Naive thymus-derived CD4-positive, alpha-beta T cell (primary cell): ENCODE data around the gene TMEM132D. TPM values are rescaled to one million over a fixed set of nuclear protein-coding genes. Genes with fewer than 3 reads are reported as not detected.

ENCODE experiments used
- ATAC-seq: fragments of 150-1000 bp; cut with Tn5 transposase; 2 replicates; pipeline ENCODE4 v1.10.0; 2021; ENCODE audit warnings: mild to moderate bottlenecking, moderate library complexity
- CTCF ChIA-PET: fragments of 350-600 bp; sonication (Branson Sonifier 250); formaldehyde crosslinking; loops from one replicate; lab custom pipeline; 2021; ENCODE audit warnings: antibody characterized with exemption; lab: Charles Lee
- POLR2A ChIA-PET: fragments of 350-600 bp; sonication (Branson Sonifier 250); formaldehyde crosslinking; loops from one replicate; lab custom pipeline; 2021; ENCODE audit warnings: antibody characterized with exemption, inconsistent platforms; lab: Charles Lee
- DNase-seq, 9 donors: peaks; one replicate each; pipeline versions ENCODE4 v3.0.0 to v3.0.0-alpha.2; 2020 to 2022; ENCODE audit warnings: mixed read lengths in 1 of 9
- H3K27ac ChIP-seq: one replicate; pipeline ENCODE4 v1.7.0; 2013; ENCODE audit warnings: mild to moderate bottlenecking, low read depth, low read length, moderate library complexity
- H3K27me3 ChIP-seq, 2 donors: one replicate each; pipeline ENCODE4 v1.7.0; 2013; ENCODE audit warnings: low read length in 2 of 2, mild to moderate bottlenecking in 2 of 2, moderate library complexity in 2 of 2; ENCODE audit not compliant: control insufficient read depth in 2 of 2, insufficient read depth in 2 of 2
- H3K36me3 ChIP-seq, 3 experiments: 1 replicate in 2 of 3; 2 replicates in 1 of 3; pipeline ENCODE4 v1.7.0; 2013; ENCODE audit warnings: low read length in 3 of 3, mild to moderate bottlenecking in 3 of 3, moderate library complexity in 1 of 3; ENCODE audit not compliant: insufficient read depth in 3 of 3, control insufficient read depth in 2 of 3
- H3K4me1 ChIP-seq, 2 donors: one replicate each; pipeline ENCODE4 v1.7.0; 2013; ENCODE audit warnings: low read length in 2 of 2, mild to moderate bottlenecking in 2 of 2, moderate library complexity in 1 of 2; ENCODE audit not compliant: control insufficient read depth in 2 of 2, insufficient read depth in 2 of 2
- H3K4me3 ChIP-seq: 2 replicates; pipeline ENCODE4 v1.7.0; 2013; ENCODE audit warnings: mild to moderate bottlenecking, low read length
- H3K9me3 ChIP-seq, 3 experiments: 1 replicate in 2 of 3; 2 replicates in 1 of 3; pipeline ENCODE4 v1.7.0; 2013; ENCODE audit warnings: low read length in 3 of 3; ENCODE audit not compliant: control insufficient read depth in 2 of 3
- H3K27ac Mint-ChIP-seq, 9 donors: one replicate each; pipeline ENCODE4 v1.8.0; 2020 to 2022; ENCODE audit warnings: mixed read lengths in 9 of 9, mild to moderate bottlenecking in 8 of 9, moderate library complexity in 5 of 9, inconsistent platforms in 2 of 9
- H3K27me3 Mint-ChIP-seq, 5 donors: one replicate each; pipeline ENCODE4 v1.8.0; 2021 to 2022; ENCODE audit warnings: mixed read lengths in 5 of 5, mild to moderate bottlenecking in 1 of 5
- H3K36me3 Mint-ChIP-seq, 5 donors: one replicate each; pipeline ENCODE4 v1.8.0; 2020 to 2022; ENCODE audit warnings: mixed read lengths in 5 of 5, mild to moderate bottlenecking in 3 of 5, inconsistent platforms in 1 of 5
- H3K4me1 Mint-ChIP-seq, 7 donors: one replicate each; pipeline ENCODE4 v1.8.0; 2020 to 2022; ENCODE audit warnings: mixed read lengths in 7 of 7, mild to moderate bottlenecking in 3 of 7, inconsistent platforms in 1 of 7
- H3K4me3 Mint-ChIP-seq, 10 donors: one replicate each; pipeline ENCODE4 v1.8.0; 2020 to 2022; ENCODE audit warnings: mild to moderate bottlenecking in 10 of 10, mixed read lengths in 10 of 10, moderate library complexity in 6 of 10, inconsistent platforms in 2 of 10
- H3K9me3 Mint-ChIP-seq, 11 donors: one replicate each; pipeline ENCODE4 v1.8.0; 2020 to 2022; ENCODE audit warnings: mixed read lengths in 11 of 11, mild to moderate bottlenecking in 4 of 11, inconsistent platforms in 1 of 11, moderate library complexity in 1 of 11
- intact Hi-C, 2 donors: fragments of 100-400 bp; cut with micrococcal nuclease; formaldehyde crosslinking; loops; one replicate each; pipeline ENCODE4 v1.15.1; 2023
- polyA plus RNA-seq, 2 donors: library from polyadenylated mRNA; unstranded; fragments of 300-500 nt; fragmentation: Illumina TruSeq; gene quantifications; one replicate each; pipeline ENCODE4 v1.2.3, GENCODE V29; 2021
- total RNA-seq, 6 experiments: library from RNA in 5 of 6; stranded (reverse) in 5 of 6; gene quantifications; 1 replicate in 5 of 6; 2 replicates in 1 of 6; pipeline ENCODE4 v1.2.3 and lab custom pipeline; 2021 to 2026

TMEM132D gene
- total and polyA plus RNA-seq, 7 experiments from 2014 or later = not detected

DNA sequence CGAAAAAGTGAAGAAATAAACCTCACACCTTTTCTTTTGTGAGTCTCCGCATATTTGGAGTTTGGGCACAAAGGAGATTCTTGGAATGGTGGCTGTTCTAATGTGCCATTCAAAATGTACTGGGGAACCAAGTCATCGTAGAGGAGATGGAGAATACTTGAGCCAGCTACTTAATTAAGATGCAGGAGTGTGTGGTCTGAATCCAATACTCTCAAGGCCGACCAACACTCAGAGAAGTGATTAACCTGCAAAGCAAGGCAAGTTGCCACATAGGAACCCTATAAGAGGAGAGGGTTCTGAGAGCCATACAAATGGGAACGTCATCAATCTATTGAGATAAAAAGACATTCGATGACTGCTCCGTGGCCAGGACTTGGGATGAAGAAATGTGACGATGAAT, 603.8 kb downstream of the TMEM132D start:
- H3K4me1 ChIP-seq = no peaks in the 10 kb centered on the region
- peaks cover 3 to 19% (median 8%) of the 10 kb centered on the region in 11 donors for H3K9me3 Mint-ChIP-seq
- intact Hi-C loops = no loop called here
- POLR2A ChIA-PET = no interaction called here
- ATAC-seq (no peak), DNase-seq (no peak)
- no peaks in the 10 kb centered on the region for H3K27me3 ChIP-seq
- no peaks in the 10 kb centered on the region for H3K36me3 Mint-ChIP-seq
- H3K27ac ChIP-seq = no peak overlapping the region
- H3K9me3 ChIP-seq = no peaks in the 10 kb centered on the region
- H3K4me1 Mint-ChIP-seq = no peaks in the 10 kb centered on the region
- CTCF ChIA-PET = no interaction called here
- no peak overlapping the region for H3K4me3 ChIP-seq
- H3K27me3 Mint-ChIP-seq = no peaks in the 10 kb centered on the region
- H3K27ac Mint-ChIP-seq = no peak overlapping the region
- H3K4me3 Mint-ChIP-seq = no peak overlapping the region
- H3K36me3 ChIP-seq = no peaks in the 10 kb centered on the region

DNA sequence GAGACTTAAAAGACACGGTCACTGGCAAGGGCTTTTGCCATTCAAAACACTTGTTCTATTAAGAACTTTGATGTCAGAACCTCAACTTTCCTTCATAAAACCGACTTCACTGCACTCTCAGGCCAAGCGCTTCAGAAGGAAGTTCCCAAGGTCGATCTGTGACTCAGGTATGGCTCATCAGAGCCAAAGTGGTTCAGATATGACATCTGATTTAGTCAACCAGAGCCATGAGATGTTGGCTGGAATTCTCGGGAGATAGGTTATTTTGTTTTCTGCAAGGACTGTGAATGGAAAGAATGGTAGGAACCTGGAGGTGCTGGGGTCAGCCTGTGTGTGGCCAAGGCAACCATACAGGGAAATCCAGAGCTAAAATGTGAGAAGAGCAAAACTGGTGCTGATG, 604.9 kb downstream of the TMEM132D start:
- H3K27ac Mint-ChIP-seq = no peak overlapping the region
- no peaks in the 10 kb centered on the region for H3K36me3 ChIP-seq
- H3K4me1 Mint-ChIP-seq = no peaks in the 10 kb centered on the region
- H3K9me3 ChIP-seq = no peaks in the 10 kb centered on the region
- no peaks in the 10 kb centered on the region for H3K4me1 ChIP-seq
- H3K27ac ChIP-seq = no peak overlapping the region
- DNase-seq (no peak), ATAC-seq (no peak)
- intact Hi-C loops = no loop called here
- no peaks in the 10 kb centered on the region for H3K27me3 ChIP-seq
- ChIA-PET CTCF (no interaction called here), POLR2A (no interaction called here)
- no peak overlapping the region for H3K4me3 ChIP-seq
- H3K27me3 Mint-ChIP-seq = no peaks in the 10 kb centered on the region
- no peaks in the 10 kb centered on the region for H3K36me3 Mint-ChIP-seq
- H3K9me3 Mint-ChIP-seq = peaks cover 0 to 22% (median 7%) of the 10 kb centered on the region in 11 donors
- no peak overlapping the region for H3K4me3 Mint-ChIP-seq

DNA sequence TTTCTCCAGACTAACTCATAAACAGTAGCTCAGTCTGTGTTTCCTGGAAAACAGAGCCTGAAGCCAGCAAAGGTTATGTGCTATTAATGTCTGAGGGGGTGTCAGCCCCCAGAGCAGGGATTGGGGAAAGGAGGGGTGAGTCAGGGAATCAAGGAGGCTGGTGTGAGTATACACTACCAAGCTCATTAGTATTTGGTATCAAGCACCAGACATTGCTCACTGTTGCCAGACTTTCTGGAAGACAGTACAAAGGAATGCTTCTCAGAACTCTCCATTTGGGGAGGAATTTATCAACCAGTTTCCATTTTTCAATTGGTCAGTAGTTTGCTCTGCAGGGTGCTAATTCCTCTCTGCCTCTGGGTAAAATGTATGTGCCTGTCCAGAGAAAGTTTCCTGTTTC, 607.2 kb downstream of the TMEM132D start:
- H3K4me1 Mint-ChIP-seq = no peaks in the 10 kb centered on the region
- Histone ChIP-seq H3K27me3 (no peaks in the 10 kb centered on the region), H3K36me3 (no peaks in the 10 kb centered on the region), H3K4me1 (no peaks in the 10 kb centered on the region), H3K4me3 (no peak overlapping the region), H3K27ac (no peak overlapping the region), H3K9me3 (no peaks in the 10 kb centered on the region)
- DNase-seq (no peak), ATAC-seq (no peak)
- ChIA-PET POLR2A (no interaction called here), CTCF (no interaction called here)
- intact Hi-C loops = no loop called here
- H3K27ac Mint-ChIP-seq = no peak overlapping the region
- no peaks in the 10 kb centered on the region for H3K27me3 Mint-ChIP-seq
- H3K9me3 Mint-ChIP-seq = peaks cover 0 to 24% (median 8%) of the 10 kb centered on the region in 11 donors
- no peak overlapping the region for H3K4me3 Mint-ChIP-seq
- H3K36me3 Mint-ChIP-seq = no peaks in the 10 kb centered on the region

GRCh38 chr12:129294868-129295267, 609.0 kb downstream of the TMEM132D start:
- CTCF ChIA-PET = no interaction called here
- ATAC-seq (no peak), DNase-seq (no peak)
- Mint-ChIP-seq H3K4me1 (no peaks in the 10 kb centered on the region), H3K9me3 (peaks cover 0 to 17% (median 3%) of the 10 kb centered on the region in 11 donors), H3K4me3 (no peak overlapping the region), H3K36me3 (no peaks in the 10 kb centered on the region), H3K27ac (no peak overlapping the region), H3K27me3 (no peaks in the 10 kb centered on the region)
- Histone ChIP-seq H3K36me3 (no peaks in the 10 kb centered on the region), H3K9me3 (no peaks in the 10 kb centered on the region), H3K27me3 (no peaks in the 10 kb centered on the region), H3K4me3 (no peak overlapping the region), H3K27ac (no peak overlapping the region), H3K4me1 (no peaks in the 10 kb centered on the region)
- POLR2A ChIA-PET = no interaction called here
- intact Hi-C loops = no loop called here

GRCh38 chr12:129279771-129280170, 624.1 kb downstream of the TMEM132D start:
- Histone ChIP-seq H3K27me3 (no peaks in the 10 kb centered on the region), H3K4me3 (no peak overlapping the region), H3K9me3 (no peaks in the 10 kb centered on the region), H3K4me1 (no peaks in the 10 kb centered on the region), H3K36me3 (no peaks in the 10 kb centered on the region), H3K27ac (no peak overlapping the region)
- CTCF ChIA-PET = no interaction called here
- no peak overlapping the region for H3K27ac Mint-ChIP-seq
- no peak for ATAC-seq
- POLR2A ChIA-PET = no interaction called here
- intact Hi-C loops = no loop called here
- no peaks in the 10 kb centered on the region for H3K27me3 Mint-ChIP-seq
- no peak overlapping the region for H3K4me3 Mint-ChIP-seq
- no peaks in the 10 kb centered on the region for H3K4me1 Mint-ChIP-seq
- DNase-seq = no peak
- H3K36me3 Mint-ChIP-seq = no peaks in the 10 kb centered on the region
- H3K9me3 Mint-ChIP-seq = peaks cover 0 to 11% (median 5%) of the 10 kb centered on the region in 11 donors

DNA sequence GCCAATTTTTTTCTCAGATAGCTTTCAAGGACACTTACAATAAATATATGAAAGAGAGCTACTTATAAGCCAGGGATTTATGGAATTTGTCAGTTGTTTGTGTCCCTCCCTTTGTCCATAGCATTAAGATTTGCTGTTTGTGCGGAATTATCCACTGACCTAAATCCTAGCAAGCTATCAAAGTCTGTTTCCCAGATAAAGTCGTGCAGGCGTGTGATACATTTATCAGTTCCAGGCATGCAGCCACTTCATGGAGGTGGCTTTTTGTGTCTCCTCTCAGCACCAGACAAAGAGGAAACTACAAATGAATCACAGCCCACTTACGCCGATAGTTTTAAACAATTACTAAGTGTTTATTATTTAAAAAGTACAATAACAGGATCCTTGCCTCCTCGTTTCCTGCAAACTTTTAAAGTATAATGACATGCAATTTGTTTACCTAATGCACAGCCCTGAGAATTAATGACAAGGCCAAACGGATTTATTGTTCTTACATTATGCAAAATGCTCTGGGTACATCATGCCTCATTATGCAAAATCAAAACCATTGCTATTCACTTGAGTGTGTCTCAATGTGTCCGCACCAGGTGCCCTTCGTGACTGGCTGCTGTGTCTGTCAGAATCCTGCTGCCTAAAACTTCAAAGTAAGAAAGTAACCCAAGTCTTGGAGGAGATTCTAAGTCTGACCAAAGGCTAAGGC, 627.3 kb downstream of the TMEM132D start:
- H3K4me3 Mint-ChIP-seq = no peak overlapping the region
- H3K9me3 ChIP-seq = no peaks in the 10 kb centered on the region
- no peak overlapping the region for H3K4me3 ChIP-seq
- ChIA-PET CTCF (no interaction called here), POLR2A (no interaction called here)
- intact Hi-C loops = no loop called here
- H3K27me3 ChIP-seq = no peaks in the 10 kb centered on the region
- ATAC-seq (no peak), DNase-seq (no peak)
- H3K9me3 Mint-ChIP-seq = peaks cover 0 to 10% (median 5%) of the 10 kb centered on the region in 11 donors
- no peaks in the 10 kb centered on the region for H3K4me1 Mint-ChIP-seq
- H3K27me3 Mint-ChIP-seq = no peaks in the 10 kb centered on the region
- H3K36me3 ChIP-seq = no peaks in the 10 kb centered on the region
- H3K4me1 ChIP-seq = no peaks in the 10 kb centered on the region
- H3K27ac ChIP-seq = no peak overlapping the region
- H3K27ac Mint-ChIP-seq = no peak overlapping the region
- peaks cover 0 to 5% (median 0%) of the 10 kb centered on the region in 5 donors for H3K36me3 Mint-ChIP-seq

- H3K9me3 Mint-ChIP-seq = peaks cover 2 to 46% (median 24%) of the 10 kb centered on the region in 11 donors
- H3K36me3 Mint-ChIP-seq = peaks cover 0 to 11% (median 0%) of the 10 kb centered on the region in 5 donors
- ChIA-PET POLR2A (no interaction called here), CTCF (no interaction called here)
- no peak overlapping the region for H3K4me3 ChIP-seq
- intact Hi-C loops = no loop called here
- peaks cover 0 to 6% (median 0%) of the 10 kb centered on the region in 5 donors for H3K27me3 Mint-ChIP-seq
- no peaks in the 10 kb centered on the region for H3K4me1 Mint-ChIP-seq
- H3K36me3 ChIP-seq = no peaks in the 10 kb centered on the region
- no peak for DNase-seq
- no peak overlapping the region for H3K27ac Mint-ChIP-seq
- no peak for ATAC-seq
- H3K27ac ChIP-seq = no peak overlapping the region
- no peaks in the 10 kb centered on the region for H3K9me3 ChIP-seq
- no peaks in the 10 kb centered on the region for H3K27me3 ChIP-seq
- H3K4me3 Mint-ChIP-seq = no peak overlapping the region
- H3K4me1 ChIP-seq = no peaks in the 10 kb centered on the region
Observed at GRCh38 chr12:129269756-129270495, 633.9 kb downstream of the TMEM132D start.
